HG02642 (cell line): ENCODE results near the gene ALKBH3.

Experiments
- ATAC-seq: cut with Tn5 transposase; IDR thresholded peaks from one replicate; pipeline ENCODE4 v1.9.1; 2021; ENCODE audit warnings: mild to moderate bottlenecking; ENCODE audit not compliant: unreplicated experiment, poor library complexity

ALKBH3 gene

DNA sequence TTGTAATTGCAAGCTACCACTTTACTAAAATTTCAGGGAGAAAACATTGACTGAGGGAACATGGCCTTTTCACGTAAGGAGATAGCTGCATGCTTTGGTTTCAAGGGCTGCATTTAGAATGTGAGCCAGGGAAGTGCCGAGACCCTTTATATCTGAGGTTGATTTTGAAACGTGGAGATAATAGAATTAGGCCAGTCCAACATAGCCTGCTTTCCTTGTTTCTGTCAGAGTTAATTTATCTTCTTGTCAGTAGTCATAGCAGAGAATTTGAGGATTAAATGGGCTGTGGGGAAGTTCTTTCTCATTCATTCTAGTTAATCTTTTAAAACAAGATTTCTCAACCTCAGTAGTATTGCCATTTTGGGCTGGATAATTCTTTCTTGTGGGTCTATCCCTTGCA lies 12.2 kb downstream of the ALKBH3 start:
- no peak for ATAC-seq

DNA sequence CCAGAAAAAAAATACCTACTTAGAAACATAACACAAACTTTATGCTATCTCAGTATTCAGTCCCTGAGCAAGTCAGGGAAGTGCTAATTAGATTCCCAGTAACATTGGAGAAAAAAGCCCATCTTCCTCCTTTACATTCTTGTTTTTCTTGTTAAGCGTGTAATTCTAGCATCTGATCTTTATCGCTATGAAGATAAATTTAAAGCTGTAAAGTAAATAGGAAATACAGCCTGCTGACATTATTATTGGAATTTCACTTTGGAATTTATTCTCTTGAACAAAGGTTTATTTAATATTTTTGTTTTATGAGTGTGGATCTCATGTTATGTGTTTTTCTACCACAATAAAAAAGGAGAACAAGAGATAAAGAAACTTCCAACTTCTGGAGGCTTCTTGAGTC lies 13.9 kb downstream of the ALKBH3 start:
- ATAC-seq, result no peak

- no peak for ATAC-seq
These were observed 15.0 kb downstream of the ALKBH3 start for GRCh38 chr11:43895601-43896000.

DNA sequence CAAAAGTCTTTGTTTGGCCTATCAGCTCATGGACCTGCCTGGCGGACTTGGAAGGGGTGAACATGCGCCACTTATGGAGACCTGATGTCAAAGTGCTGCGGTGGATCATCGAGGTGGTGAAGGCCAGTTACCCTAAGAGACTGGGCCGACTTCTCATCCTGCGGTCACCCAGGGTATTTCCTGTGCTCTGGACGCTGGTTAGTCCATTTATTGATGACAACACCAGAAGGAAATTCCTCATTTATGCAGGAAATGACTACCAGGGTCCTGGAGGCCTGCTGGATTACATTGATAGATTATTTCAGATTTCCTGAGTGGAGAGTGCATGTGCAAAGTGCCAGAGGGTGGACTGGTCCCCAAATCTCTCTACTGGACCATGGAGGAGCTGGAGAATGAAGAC lies 17.9 kb downstream of the ALKBH3 start:
- ATAC-seq, result no peak

DNA sequence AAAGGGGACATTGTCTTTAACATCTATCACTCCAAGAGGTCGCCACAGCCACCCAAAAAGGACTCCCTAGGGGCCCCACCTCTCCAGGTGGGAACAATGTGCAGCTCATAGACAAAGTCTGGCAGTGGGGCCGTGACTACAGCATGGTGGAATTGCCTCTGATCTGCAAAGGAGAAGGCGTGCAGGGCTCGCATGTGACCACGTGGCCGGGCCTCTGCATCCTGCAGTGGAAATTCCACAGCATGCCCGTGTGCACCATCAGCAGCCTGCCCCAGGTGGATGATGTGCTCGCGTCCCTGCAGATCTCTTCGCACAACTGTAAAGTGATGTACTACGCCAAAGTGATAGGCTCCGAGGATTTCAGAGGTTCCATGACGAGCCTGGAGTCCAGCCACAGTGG lies 18.5 kb downstream of the ALKBH3 start:
- ATAC-seq, result no peak

GRCh38 chr11:43901551-43901950 lies 20.9 kb downstream of the ALKBH3 start:
- no peak for ATAC-seq

DNA sequence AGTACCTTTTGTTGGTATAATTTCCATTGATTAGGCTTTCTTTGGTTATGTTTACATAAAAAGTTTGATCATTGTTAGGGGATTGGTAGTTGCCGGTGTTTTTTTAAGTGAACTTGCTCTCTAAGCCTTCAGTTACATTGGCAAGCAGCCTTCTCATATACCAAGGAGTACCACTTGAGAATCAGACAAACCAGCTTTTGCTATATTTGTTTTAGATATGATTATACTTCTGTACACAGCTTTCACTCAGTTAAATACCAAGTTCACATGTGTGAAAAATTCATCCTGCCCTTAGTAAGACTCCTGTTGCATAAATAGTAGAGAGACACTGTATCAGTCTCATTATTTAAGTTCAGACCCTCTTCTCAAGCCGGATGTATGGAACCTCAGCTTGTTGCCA lies 22.4 kb downstream of the ALKBH3 start:
- ATAC-seq, result no peak

GRCh38 chr11:43903969-43904368 lies 23.3 kb downstream of the ALKBH3 start:
- no peak for ATAC-seq

DNA sequence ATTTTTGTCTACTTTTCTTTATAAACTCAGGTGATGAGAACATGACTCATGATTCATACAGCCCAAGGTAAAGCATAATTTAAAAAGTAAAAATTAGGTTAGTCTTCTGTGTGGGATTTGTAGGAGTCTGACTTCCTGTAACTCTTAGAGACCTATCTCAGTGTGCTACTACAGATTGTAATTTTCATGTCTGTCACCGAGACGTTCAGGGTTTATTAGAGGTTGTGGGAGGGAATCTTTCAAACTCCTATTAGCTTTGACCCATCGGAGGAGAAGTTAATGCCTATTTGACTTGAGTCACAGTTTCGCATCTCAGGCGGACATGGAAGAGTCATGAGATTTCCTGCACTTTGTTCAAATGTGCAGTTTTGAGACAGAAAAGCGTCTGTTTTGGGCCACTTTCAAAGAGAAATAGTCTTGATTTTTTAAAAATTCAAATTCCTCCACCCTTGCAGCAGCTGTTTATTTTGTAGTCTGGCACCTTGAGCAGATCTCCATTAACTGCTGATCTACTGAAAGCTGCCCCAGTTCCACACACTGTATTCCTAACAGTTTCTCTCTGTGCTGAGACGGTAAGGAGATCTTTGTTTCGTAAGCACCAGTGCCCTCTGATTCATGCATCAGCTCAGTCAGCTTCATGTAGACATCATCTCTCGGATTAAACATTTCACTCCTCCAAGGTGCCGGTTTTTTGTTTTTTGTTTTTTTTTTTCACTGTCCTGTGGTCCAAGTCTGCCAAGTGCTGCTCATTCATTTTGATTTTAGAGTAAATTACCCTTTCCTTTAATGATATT lies 24.3 kb downstream of the ALKBH3 start:
- no peak for ATAC-seq

DNA sequence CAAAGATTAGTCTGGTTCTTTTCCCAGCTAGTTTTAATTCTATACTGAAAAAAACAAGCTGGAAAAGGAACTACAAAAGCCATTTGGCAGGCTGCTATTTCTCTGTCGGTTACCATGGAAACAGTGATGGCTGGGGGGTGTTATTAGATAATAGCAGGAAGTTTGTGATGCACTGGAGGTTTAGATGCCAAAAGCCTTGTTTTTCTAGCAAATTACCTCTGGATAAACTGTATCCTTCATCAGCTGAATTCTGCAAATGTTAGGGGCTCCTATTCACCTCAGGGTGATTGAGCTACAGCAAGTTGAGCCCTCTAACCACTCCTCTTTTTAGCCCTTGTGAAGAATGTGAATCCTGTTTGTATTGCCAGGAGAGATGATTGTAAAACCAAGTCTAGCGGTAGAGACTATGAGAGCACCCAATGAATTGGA lies 25.2 kb downstream of the ALKBH3 start:
- ATAC-seq, result no peak

GRCh38 chr11:43907028-43907975 lies 26.7 kb downstream of the ALKBH3 start:
- ATAC-seq, result peak; percentile 68

DNA sequence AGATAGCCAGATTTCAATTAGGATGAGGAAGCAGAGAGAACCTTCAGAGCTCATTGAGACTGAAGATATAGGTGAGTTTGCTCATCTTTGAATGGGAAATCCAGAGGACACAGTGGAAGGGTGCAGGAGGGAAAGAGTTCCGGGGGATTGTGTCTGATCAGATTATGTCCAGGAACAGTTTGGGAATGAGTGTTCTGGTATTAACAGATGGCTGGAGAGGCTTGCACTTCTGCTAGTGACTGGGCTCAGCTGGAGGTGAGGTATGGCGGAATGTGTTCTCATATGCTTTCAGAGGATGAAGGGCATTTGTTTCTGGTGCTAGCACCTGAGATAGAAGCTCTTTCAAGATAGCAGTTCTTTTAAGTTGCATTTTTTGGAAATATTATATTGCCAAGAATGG lies 27.6 kb downstream of the ALKBH3 start:
- ATAC-seq, result no peak

DNA sequence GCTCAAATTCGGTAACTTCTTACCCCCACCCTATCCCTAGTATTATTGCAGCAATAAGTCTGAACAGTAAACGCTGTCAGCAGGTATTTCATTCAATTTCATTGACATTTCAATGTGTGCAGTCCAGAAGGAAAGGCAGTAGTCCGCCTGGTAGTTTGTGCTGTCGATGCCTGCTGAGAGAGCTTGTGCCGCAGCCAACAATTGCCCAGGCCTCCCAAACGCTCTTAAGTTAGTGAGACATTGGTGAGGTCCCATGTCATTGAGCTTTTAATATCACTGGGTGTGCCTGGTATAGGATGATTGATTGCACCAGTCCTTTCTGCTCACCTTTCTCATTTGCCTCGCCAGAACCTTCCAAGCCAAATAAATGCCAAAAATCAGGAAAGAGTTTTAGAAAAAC lies 28.1 kb downstream of the ALKBH3 start:
- ATAC-seq, result no peak

DNA sequence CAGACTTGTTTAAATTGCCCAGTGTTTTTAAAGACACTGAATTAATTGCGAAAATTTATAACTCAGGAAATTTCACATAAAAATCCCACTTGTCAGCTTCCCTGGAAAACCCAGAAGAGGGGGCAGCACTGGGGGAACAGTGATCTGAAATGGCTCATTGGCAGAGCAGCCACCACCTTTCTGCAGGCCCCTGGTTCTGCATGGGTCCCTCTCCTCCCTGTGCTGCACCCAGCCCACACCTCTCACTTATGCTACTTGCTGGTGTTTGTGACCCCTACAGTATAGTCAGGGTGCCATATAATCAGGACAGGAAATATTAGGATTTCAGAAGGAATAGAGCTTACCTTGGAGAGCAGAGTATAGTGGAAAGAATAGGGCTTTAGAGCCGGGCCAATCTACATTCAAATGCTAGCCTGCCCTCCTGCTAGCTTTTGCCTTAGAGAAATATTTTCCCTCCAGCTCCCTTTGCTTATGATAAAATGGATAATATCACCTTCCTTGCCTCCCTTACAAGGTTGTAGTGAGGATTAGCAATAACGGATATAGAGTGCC lies 33.3 kb downstream of the ALKBH3 start:
- ATAC-seq, result no peak

DNA sequence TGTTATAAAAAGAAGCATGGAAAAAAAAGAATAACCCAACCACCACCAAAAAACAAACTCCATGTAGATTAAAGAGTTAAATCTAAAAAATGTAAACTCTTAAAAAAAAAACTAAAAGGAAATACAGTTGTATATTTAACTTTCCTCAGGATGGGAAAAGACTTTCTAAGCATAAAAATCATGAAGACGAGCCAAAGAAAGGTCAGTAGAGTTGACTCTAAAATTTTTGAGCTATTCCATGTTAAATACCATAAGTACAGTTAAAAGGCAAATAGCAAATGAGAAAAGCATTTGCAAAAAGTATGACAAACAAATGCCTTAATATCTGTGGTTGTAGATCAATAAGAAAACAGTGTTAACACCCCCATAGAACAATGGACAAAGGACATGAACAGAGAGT lies 33.8 kb downstream of the ALKBH3 start:
- no peak for ATAC-seq

- no peak for ATAC-seq
These were observed 36.0 kb downstream of the ALKBH3 start for GRCh38 chr11:43916621-43917020.

DNA sequence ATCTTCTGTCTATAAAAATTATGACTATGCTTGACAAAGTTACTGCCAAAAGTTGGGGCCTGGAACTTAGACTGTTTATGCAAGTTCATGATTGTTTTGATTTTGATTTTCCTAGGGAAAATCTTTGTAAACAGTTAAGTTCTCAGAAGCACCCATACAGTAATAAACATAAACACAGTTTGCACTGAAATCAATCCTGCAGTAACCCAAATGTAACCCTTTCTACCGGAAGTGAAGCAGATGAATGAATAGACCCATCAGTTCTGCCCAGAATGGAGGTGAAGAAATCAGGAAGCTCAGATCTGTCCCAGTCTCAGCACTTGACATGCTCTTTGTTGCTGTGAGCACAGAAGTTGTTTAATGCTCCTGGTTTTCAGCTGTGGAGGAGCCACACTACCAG lies 37.2 kb downstream of the ALKBH3 start:
- ATAC-seq, result no peak

GRCh38 chr11:43918662-43919061 lies 38.0 kb downstream of the ALKBH3 start:
- ATAC-seq, result no peak

DNA sequence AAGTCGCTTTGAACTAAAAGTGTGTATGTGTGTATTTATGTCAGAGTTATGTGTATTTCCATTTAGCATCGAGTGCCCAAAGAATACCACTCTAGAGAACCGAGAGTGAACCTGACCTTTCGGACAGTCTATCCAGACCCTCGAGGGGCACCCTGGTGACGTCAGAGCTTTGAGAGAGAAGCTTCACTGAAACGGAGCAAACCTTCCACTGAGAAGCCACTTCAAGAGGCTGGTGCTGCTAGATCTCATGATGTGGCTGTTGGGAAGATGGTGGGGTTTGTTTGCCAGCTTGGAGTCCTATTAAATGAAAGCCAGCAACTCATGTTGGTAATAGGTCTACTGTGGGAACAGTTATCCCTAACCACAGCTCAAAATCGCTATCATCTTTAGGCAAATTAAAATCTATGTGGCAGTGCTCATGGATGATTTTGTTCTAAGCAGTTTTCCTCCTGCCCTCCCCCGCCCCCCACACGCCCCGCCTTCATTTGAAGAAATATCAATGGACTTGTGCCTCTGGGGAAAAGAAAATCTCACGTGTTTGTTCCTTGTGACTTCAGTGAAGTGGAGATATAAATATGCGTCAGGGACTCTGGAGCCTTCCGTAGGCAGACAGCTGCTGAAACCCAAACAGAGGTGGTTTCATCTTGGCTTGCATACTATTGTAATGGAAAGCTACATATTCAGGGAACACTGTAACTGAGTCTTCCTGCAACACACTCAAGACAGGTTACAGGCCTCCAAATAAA lies 39.4 kb downstream of the ALKBH3 start:
- ATAC-seq, result no peak

DNA sequence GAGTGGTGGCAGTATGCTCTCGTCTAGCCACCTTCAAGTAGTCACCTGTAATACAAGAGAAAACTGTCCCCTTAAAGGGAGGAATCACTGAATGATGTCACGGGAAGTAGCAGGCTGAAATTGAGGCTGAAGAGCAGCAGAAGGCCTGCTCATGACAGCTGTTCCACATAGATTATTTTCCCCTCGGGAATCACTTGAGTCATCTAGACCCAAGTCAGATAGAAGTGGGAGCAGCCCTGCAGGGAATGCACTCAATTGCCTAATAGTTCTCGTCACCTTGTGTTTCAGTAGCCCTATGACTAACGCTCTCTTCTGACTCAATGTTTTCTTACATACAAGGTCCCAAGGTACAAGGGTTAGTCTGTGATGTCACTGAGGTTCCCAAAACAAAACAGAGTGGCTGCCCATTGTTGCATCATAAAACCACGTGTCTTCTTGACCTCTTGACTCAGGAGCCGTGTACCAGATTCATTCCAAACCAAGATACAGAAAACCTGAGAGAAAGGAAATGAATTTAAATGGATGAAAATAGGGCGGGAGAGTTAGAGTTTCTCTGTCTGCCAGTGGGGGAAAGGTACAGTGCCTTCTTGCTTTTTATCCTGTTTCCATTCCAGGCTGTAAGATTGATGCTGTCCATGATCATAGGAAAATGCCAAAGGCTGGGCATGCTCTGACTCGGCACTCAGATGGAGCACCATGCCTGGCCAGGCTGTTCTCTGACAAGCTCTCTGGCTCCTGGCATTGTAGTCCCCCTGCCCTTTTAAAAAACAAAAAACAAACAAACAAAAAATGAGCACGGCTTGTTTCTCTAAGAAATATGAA lies 40.2 kb downstream of the ALKBH3 start:
- no peak for ATAC-seq
